Liver (tissue), 9 donors: Measurements from ENCODE around the gene GM2A. TPM values are rescaled to one million over a fixed set of nuclear protein-coding genes. Genes with fewer than 3 reads are reported as not detected.

Source experiments
- DNase-seq: peaks from one replicate; pipeline ENCODE4 v3.0.0-alpha.2; 2017; ENCODE audit warnings: low spot score
- H3K27ac ChIP-seq, 2 donors: one replicate each; pipeline ENCODE4 v1.7.0; 2013; ENCODE audit warnings: inconsistent platforms in 2 of 2, low read length in 2 of 2, control low read depth in 1 of 2, low read depth in 1 of 2, mild to moderate bottlenecking in 1 of 2
- H3K27me3 ChIP-seq, 4 donors: one replicate each; pipeline versions ENCODE4 v1.6.1 to v1.7.0; 2013; ENCODE audit warnings: low read length in 3 of 4, inconsistent platforms in 1 of 4, mild to moderate bottlenecking in 1 of 4, moderate library complexity in 1 of 4; ENCODE audit not compliant: control insufficient read depth in 4 of 4, insufficient read depth in 4 of 4
- H3K36me3 ChIP-seq, 4 donors: one replicate each; pipeline versions ENCODE4 v1.6.1 to v1.7.0; 2013; ENCODE audit warnings: low read length in 3 of 4, mild to moderate bottlenecking in 3 of 4, low read depth in 1 of 4, moderate library complexity in 1 of 4; ENCODE audit not compliant: control insufficient read depth in 4 of 4, insufficient read depth in 3 of 4
- H3K4me1 ChIP-seq, 4 donors: one replicate each; pipeline versions ENCODE4 v1.6.1 to v1.7.0; 2013; ENCODE audit warnings: low read length in 3 of 4, mild to moderate bottlenecking in 3 of 4, moderate library complexity in 1 of 4; ENCODE audit not compliant: control insufficient read depth in 4 of 4, insufficient read depth in 4 of 4
- H3K4me3 ChIP-seq, 3 donors: one replicate each; pipeline versions ENCODE4 v1.6.1 to v1.7.0; 2013; ENCODE audit warnings: low read length in 3 of 3, control low read depth in 1 of 3, low read depth in 1 of 3, mild to moderate bottlenecking in 1 of 3
- H3K9ac ChIP-seq, 2 donors: one replicate each; pipeline ENCODE4 v1.7.0; 2013; ENCODE audit warnings: low read length in 2 of 2, mild to moderate bottlenecking in 2 of 2, moderate library complexity in 2 of 2, control low read depth in 1 of 2, low read depth in 1 of 2
- H3K9me3 ChIP-seq, 4 donors: one replicate each; pipeline versions ENCODE4 v1.6.1 to v1.7.0; 2013; ENCODE audit warnings: low read length in 3 of 4; ENCODE audit not compliant: control insufficient read depth in 4 of 4
- EGR1 ChIP-seq, 2 donors: IDR thresholded peaks; 2 replicates each; pipeline ENCODE4 v1.6.1; 2016 to 2018; ENCODE audit warnings: antibody characterized with exemption in 2 of 2, low read depth in 2 of 2
- FOXA1 ChIP-seq: IDR thresholded peaks from 2 replicates; pipeline ENCODE4 v1.6.1; 2016; ENCODE audit warnings: antibody characterized with exemption
- FOXA2 ChIP-seq: IDR thresholded peaks from 2 replicates; pipeline ENCODE4 v1.6.1; 2016; ENCODE audit warnings: antibody characterized with exemption
- GABPA ChIP-seq, 2 donors: IDR thresholded peaks in 1 of 2; conservative IDR thresholded peaks in 1 of 2; 2 replicates each; pipeline ENCODE4 v1.6.1; 2016; ENCODE audit warnings: antibody characterized with exemption in 2 of 2, mild to moderate bottlenecking in 1 of 2, moderate library complexity in 1 of 2
- HNF4A ChIP-seq, 2 donors: conservative IDR thresholded peaks; 2 replicates each; pipeline ENCODE4 v1.6.1; 2016; ENCODE audit warnings: antibody characterized with exemption in 2 of 2, mild to moderate bottlenecking in 2 of 2
- HNF4G ChIP-seq: IDR thresholded peaks from 2 replicates; pipeline ENCODE4 v1.6.1; 2016; ENCODE audit warnings: antibody characterized with exemption
- JUND ChIP-seq, 2 donors: IDR thresholded peaks; 2 replicates each; pipeline ENCODE4 v1.6.1; 2016; ENCODE audit warnings: antibody characterized with exemption in 2 of 2
- NR2F2 ChIP-seq: IDR thresholded peaks from 2 replicates; pipeline ENCODE4 v1.6.1; 2016; ENCODE audit warnings: antibody characterized with exemption
- RAD21 ChIP-seq, 2 donors: IDR thresholded peaks; 2 replicates each; pipeline ENCODE4 v1.6.1; 2016; ENCODE audit warnings: antibody characterized with exemption in 2 of 2, mild to moderate bottlenecking in 2 of 2
- RXRA ChIP-seq, 2 donors: IDR thresholded peaks; 2 replicates each; pipeline ENCODE4 v1.6.1; 2017 to 2018; ENCODE audit warnings: antibody characterized with exemption in 2 of 2, mild to moderate bottlenecking in 1 of 2
- SP1 ChIP-seq: IDR thresholded peaks from 2 replicates; pipeline ENCODE4 v1.6.1; 2018; ENCODE audit warnings: antibody characterized with exemption, mild to moderate bottlenecking
- TAF1 ChIP-seq: conservative IDR thresholded peaks from 2 replicates; pipeline ENCODE4 v1.6.1; 2016; ENCODE audit warnings: antibody characterized with exemption, mild to moderate bottlenecking
- YY1 ChIP-seq: IDR thresholded peaks from 2 replicates; pipeline ENCODE4 v1.6.1; 2016; ENCODE audit warnings: antibody characterized with exemption, mild to moderate bottlenecking
- WGBS: extraction: QIAGEN DNeasy Blood & Tissue Kit; methylation state at CpG from one replicate; pipeline ENCODE4 v1.1.7; 2013; 5-methylcytosine and 5-hydroxymethylcytosine counted together
- polyA plus RNA-seq, 2 donors: library from polyadenylated mRNA; stranded (reverse) in 1 of 2; unstranded in 1 of 2; fragments of 200-250 nt in 1 of 2; fragments of >200 nt in 1 of 2; fragmentation: Nextera tagmentation in 1 of 2; extraction: Ambion mirVana in 1 of 2; gene quantifications; one replicate each; pipeline versions ENCODE4 v1.2.1 to v1.2.3, GENCODE V29; 2013 to 2015
- total RNA-seq, 2 donors: library from RNA; depleted of rRNA; stranded (reverse); fragments of >200 nt; gene quantifications; one replicate each; pipeline ENCODE4 v1.2.3, GENCODE V29; 2014
- TF ChIP-seq, protein P1 (sequence below): IDR thresholded peaks from 2 replicates; pipeline ENCODE4 v1.6.1; 2016; ENCODE audit warnings: antibody characterized with exemption
- TF ChIP-seq, protein P2 (sequence below): IDR thresholded peaks from 2 replicates; pipeline ENCODE4 v1.6.1; 2016; ENCODE audit warnings: antibody characterized with exemption
- TF ChIP-seq, protein P3 (sequence below): IDR thresholded peaks from 2 replicates; pipeline ENCODE4 v1.6.1; 2016; ENCODE audit warnings: antibody characterized with exemption
- TF ChIP-seq, protein P4 (sequence below): IDR thresholded peaks from 2 replicates; pipeline ENCODE4 v1.6.1; 2016; ENCODE audit warnings: antibody characterized with exemption, mild to moderate bottlenecking
- TF ChIP-seq, protein P5 (sequence below): fragments of 150-350 bp; IDR thresholded peaks from 2 replicates; pipeline ENCODE4 v1.5.1; 2017; ENCODE audit warnings: improper control_type of control experiment, low read depth, low read length; ENCODE audit not compliant: missing input control
- donor health status: healthy.
- donor health status: healthy.
- donor health status: healthy.
- donor health status: healthy.
- donor health status: healthy.

GM2A gene
- total and polyA plus RNA-seq, 4 donors = 4.1 to 14.5 (median 10.6) TPM

DNA sequence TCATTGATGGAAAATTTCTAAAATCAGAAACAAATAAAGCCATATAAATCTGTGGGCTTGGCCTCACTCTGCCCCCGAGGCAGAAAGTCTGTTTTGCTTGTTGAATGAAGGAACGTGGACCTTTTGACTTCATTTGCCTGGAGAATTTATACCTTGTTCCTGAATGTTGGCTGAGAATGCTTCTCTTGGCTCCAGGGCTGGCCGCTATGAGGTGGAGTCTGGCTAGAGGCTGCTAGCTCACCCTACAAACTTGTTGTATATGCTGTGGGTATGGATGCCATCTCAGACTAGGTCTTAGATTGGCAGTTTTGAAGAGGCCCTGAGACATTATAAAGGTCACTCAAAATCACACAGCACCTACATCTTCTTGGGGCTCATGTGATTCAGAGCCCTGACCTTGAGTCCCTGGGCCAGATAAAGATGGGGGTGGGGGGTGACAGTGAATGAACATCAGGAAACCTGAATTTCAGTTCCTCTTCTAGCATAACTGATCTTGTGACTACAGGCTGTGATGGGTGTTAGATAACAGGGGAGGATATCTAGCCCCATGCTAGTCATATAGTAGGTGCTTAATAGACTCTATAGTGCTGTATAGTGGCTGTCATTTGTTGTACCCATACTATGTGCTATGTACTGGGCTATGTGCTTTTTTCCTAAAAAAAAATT is 2.8 kb downstream of the GM2A start:
- TF ChIP-seq, protein P1, sequence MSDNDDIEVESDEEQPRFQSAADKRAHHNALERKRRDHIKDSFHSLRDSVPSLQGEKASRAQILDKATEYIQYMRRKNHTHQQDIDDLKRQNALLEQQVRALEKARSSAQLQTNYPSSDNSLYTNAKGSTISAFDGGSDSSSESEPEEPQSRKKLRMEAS = no peak
- TF ChIP-seq FOXA2 = no peak
- no peak for TF ChIP-seq YY1
- TF ChIP-seq HNF4G = no peak
- TF ChIP-seq HNF4A (conservative IDR thresholded peaks at IDR 0.05) = no peak
- no peak for TF ChIP-seq TAF1
- no peak for DNase-seq
- Histone ChIP-seq H3K9ac (no peak overlapping the region), H3K4me3 (no peak overlapping the region), H3K4me1 (peaks cover 0 to 30% (median 21%) of the 10 kb centered on the region in 4 donors), H3K27ac (no peak overlapping the region), H3K9me3 (no peaks in the 10 kb centered on the region), H3K36me3 (peaks cover 0 to 5% (median 2%) of the 10 kb centered on the region in 4 donors), H3K27me3 (no peaks in the 10 kb centered on the region)
- 94% methylated on average over 3 of the region's 3 CpGs for WGBS

DNA sequence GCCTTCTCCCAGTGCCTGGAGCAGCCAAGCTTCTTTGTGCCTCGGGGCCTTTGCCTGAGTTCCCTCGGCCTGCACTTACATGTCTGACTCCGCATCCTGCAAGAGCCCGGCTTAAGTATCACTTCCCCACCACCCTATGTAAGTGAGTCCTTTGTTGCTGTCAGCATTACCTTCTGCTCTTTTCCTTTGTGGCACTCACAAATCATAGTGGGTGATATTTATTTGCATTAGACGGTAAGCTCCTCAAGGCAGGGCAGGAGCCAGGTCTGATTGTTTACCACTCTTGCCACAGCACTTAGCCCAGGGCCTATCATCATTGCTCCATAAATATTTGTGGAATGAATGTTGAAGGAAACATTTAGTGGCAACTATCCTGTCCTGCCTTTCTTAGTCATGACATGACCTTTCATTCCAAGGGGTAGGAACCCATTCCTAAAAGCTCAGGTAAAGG is 4.8 kb downstream of the GM2A start:
- no peaks in the 10 kb centered on the region for H3K9me3 ChIP-seq
- WGBS = 82% methylated on average over 5 of the region's 5 CpGs
- peaks cover 0 to 5% (median 4%) of the 10 kb centered on the region in 4 donors for H3K36me3 ChIP-seq
- no peak overlapping the region for H3K27ac ChIP-seq
- no peaks in the 10 kb centered on the region for H3K27me3 ChIP-seq
- no peak overlapping the region for H3K4me3 ChIP-seq
- H3K9ac ChIP-seq = no peak overlapping the region
- DNase-seq = no peak
- peaks cover 0 to 18% (median 11%) of the 10 kb centered on the region in 4 donors for H3K4me1 ChIP-seq
- TF ChIP-seq SP1 (no peak), HNF4G (no peak), EGR1 (IDR thresholded peaks at IDR 0.05; ENCODE audit: low read depth in 2 of 2) (no peak), FOXA2 (no peak), JUND (IDR thresholded peaks at IDR 0.05) (no peak), TAF1 (no peak), NR2F2 (no peak), HNF4A (conservative IDR thresholded peaks at IDR 0.05) (no peak), YY1 (no peak), FOXA1 (no peak), RAD21 (IDR thresholded peaks at IDR 0.05) (no peak), RXRA (IDR thresholded peaks at IDR 0.05) (no peak), GABPA (IDR thresholded peaks at IDR 0.05 in 1 of 2, conservative IDR thresholded peaks at IDR 0.05 in 1 of 2) (no peak)
- TF ChIP-seq, protein P1 = no peak
- TF ChIP-seq, protein P2, sequence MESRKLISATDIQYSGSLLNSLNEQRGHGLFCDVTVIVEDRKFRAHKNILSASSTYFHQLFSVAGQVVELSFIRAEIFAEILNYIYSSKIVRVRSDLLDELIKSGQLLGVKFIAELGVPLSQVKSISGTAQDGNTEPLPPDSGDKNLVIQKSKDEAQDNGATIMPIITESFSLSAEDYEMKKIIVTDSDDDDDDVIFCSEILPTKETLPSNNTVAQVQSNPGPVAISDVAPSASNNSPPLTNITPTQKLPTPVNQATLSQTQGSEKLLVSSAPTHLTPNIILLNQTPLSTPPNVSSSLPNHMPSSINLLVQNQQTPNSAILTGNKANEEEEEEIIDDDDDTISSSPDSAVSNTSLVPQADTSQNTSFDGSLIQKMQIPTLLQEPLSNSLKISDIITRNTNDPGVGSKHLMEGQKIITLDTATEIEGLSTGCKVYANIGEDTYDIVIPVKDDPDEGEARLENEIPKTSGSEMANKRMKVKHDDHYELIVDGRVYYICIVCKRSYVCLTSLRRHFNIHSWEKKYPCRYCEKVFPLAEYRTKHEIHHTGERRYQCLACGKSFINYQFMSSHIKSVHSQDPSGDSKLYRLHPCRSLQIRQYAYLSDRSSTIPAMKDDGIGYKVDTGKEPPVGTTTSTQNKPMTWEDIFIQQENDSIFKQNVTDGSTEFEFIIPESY = no peak
- TF ChIP-seq, protein P3, sequence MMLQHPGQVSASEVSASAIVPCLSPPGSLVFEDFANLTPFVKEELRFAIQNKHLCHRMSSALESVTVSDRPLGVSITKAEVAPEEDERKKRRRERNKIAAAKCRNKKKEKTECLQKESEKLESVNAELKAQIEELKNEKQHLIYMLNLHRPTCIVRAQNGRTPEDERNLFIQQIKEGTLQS = no peak
- TF ChIP-seq, protein P4, sequence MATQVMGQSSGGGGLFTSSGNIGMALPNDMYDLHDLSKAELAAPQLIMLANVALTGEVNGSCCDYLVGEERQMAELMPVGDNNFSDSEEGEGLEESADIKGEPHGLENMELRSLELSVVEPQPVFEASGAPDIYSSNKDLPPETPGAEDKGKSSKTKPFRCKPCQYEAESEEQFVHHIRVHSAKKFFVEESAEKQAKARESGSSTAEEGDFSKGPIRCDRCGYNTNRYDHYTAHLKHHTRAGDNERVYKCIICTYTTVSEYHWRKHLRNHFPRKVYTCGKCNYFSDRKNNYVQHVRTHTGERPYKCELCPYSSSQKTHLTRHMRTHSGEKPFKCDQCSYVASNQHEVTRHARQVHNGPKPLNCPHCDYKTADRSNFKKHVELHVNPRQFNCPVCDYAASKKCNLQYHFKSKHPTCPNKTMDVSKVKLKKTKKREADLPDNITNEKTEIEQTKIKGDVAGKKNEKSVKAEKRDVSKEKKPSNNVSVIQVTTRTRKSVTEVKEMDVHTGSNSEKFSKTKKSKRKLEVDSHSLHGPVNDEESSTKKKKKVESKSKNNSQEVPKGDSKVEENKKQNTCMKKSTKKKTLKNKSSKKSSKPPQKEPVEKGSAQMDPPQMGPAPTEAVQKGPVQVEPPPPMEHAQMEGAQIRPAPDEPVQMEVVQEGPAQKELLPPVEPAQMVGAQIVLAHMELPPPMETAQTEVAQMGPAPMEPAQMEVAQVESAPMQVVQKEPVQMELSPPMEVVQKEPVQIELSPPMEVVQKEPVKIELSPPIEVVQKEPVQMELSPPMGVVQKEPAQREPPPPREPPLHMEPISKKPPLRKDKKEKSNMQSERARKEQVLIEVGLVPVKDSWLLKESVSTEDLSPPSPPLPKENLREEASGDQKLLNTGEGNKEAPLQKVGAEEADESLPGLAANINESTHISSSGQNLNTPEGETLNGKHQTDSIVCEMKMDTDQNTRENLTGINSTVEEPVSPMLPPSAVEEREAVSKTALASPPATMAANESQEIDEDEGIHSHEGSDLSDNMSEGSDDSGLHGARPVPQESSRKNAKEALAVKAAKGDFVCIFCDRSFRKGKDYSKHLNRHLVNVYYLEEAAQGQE = no peak
- TF ChIP-seq, protein P5, sequence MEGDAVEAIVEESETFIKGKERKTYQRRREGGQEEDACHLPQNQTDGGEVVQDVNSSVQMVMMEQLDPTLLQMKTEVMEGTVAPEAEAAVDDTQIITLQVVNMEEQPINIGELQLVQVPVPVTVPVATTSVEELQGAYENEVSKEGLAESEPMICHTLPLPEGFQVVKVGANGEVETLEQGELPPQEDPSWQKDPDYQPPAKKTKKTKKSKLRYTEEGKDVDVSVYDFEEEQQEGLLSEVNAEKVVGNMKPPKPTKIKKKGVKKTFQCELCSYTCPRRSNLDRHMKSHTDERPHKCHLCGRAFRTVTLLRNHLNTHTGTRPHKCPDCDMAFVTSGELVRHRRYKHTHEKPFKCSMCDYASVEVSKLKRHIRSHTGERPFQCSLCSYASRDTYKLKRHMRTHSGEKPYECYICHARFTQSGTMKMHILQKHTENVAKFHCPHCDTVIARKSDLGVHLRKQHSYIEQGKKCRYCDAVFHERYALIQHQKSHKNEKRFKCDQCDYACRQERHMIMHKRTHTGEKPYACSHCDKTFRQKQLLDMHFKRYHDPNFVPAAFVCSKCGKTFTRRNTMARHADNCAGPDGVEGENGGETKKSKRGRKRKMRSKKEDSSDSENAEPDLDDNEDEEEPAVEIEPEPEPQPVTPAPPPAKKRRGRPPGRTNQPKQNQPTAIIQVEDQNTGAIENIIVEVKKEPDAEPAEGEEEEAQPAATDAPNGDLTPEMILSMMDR = no peak
